Measurements from ENCODE around the gene SCN10A.

Gene SCN10A

DNA sequence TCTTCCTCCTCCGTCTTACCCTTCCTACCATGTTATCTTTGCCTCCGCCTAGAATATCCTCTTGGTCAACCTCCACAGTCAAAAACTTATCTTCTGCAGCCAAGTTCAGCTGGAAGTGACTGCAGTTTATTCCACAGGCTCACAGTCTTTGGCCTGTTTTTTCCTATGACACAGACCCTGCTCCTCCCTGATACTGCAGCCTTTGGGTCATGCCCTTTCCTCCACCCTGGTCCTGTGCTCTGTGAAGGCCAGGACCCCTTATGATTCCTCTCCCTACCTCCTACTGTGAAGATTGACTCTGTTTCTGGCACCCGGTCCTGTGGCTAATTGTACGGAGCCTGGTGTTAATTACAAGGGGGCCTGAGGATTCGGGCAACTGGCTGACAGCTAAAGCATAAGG, 117.3 kb downstream of the SCN10A start:
- Histone ChIP-seq H3K36me3 (ENCODE audit: insufficient read depth, low read length) (no peaks in the 10 kb centered on the region), H3K4me3 (ENCODE audit: low read depth, low read length) (no peak overlapping the region), H3K4me1 (ENCODE audit: control insufficient read depth, insufficient read depth, low read length, unreplicated experiment) (no peaks in the 10 kb centered on the region), H3K27me3 (ENCODE audit: insufficient read depth, low read length) (peaks cover 72% of the 10 kb centered on the region), H3K27ac (ENCODE audit: low read depth, low read length) (no peak overlapping the region), H2AFZ (ENCODE audit: low read length, unreplicated experiment) (no peak overlapping the region), H3K79me2 (ENCODE audit: control insufficient read depth, insufficient read depth, low read length, unreplicated experiment) (no peaks in the 10 kb centered on the region)

GRCh38 chr3:38698061-38698460, 118.0 kb downstream of the SCN10A start:
- H2AFZ ChIP-seq (ENCODE audit: low read length, unreplicated experiment) = no peak overlapping the region
- H3K4me3 ChIP-seq (ENCODE audit: low read depth, low read length) = no peak overlapping the region
- H3K27ac ChIP-seq (ENCODE audit: low read depth, low read length) = no peak overlapping the region
- no peaks in the 10 kb centered on the region for H3K79me2 ChIP-seq (ENCODE audit: control insufficient read depth, insufficient read depth, low read length, unreplicated experiment)
- no peaks in the 10 kb centered on the region for H3K36me3 ChIP-seq (ENCODE audit: insufficient read depth, low read length)
- H3K27me3 ChIP-seq (ENCODE audit: insufficient read depth, low read length) = peaks cover 65% of the 10 kb centered on the region
- H3K4me1 ChIP-seq (ENCODE audit: control insufficient read depth, insufficient read depth, low read length, unreplicated experiment) = no peaks in the 10 kb centered on the region

- no peak overlapping the region for H3K27ac ChIP-seq (ENCODE audit: low read depth, low read length)
- H2AFZ ChIP-seq (ENCODE audit: low read length, unreplicated experiment) = no peak overlapping the region
- peaks cover 44% of the 10 kb centered on the region for H3K27me3 ChIP-seq (ENCODE audit: insufficient read depth, low read length)
- H3K4me1 ChIP-seq (ENCODE audit: control insufficient read depth, insufficient read depth, low read length, unreplicated experiment) = no peaks in the 10 kb centered on the region
- H3K79me2 ChIP-seq (ENCODE audit: control insufficient read depth, insufficient read depth, low read length, unreplicated experiment) = no peaks in the 10 kb centered on the region
- H3K36me3 ChIP-seq (ENCODE audit: insufficient read depth, low read length) = no peaks in the 10 kb centered on the region
- H3K4me3 ChIP-seq (ENCODE audit: low read depth, low read length) = no peak overlapping the region
These were observed 120.0 kb downstream of the SCN10A start for GRCh38 chr3:38696034-38696433.

- H3K79me2 ChIP-seq (ENCODE audit: control insufficient read depth, insufficient read depth, low read length, unreplicated experiment) = no peaks in the 10 kb centered on the region
- no peak overlapping the region for H3K4me3 ChIP-seq (ENCODE audit: low read depth, low read length)
- no peaks in the 10 kb centered on the region for H3K4me1 ChIP-seq (ENCODE audit: control insufficient read depth, insufficient read depth, low read length, unreplicated experiment)
- H2AFZ ChIP-seq (ENCODE audit: low read length, unreplicated experiment) = no peak overlapping the region
- no peaks in the 10 kb centered on the region for H3K36me3 ChIP-seq (ENCODE audit: insufficient read depth, low read length)
- peaks cover 38% of the 10 kb centered on the region for H3K27me3 ChIP-seq (ENCODE audit: insufficient read depth, low read length)
- H3K27ac ChIP-seq (ENCODE audit: low read depth, low read length) = no peak overlapping the region
These were observed 125.8 kb downstream of the SCN10A start for GRCh38 chr3:38690185-38690584.

DNA sequence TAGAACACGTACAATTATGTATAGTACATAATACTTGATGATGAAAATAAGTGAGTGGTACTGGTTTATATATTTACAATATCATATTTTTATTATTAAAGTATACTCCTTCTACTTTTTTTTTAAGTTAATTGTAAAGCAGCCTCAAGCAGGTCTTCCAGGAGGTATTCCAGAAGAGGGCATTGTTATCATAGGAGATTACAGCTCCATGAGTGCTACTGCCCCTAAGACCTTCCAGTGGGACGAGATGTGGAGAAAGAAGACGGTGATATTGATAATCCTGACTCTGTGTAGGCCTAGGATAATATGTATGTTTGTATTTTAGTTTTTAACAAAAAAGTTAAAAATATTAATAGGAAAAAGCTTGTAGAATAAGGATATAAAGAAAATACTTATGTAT, 126.2 kb downstream of the SCN10A start:
- Histone ChIP-seq H3K27me3 (ENCODE audit: insufficient read depth, low read length) (peaks cover 39% of the 10 kb centered on the region), H3K4me1 (ENCODE audit: control insufficient read depth, insufficient read depth, low read length, unreplicated experiment) (no peaks in the 10 kb centered on the region), H3K4me3 (ENCODE audit: low read depth, low read length) (no peak overlapping the region), H3K36me3 (ENCODE audit: insufficient read depth, low read length) (no peaks in the 10 kb centered on the region), H3K79me2 (ENCODE audit: control insufficient read depth, insufficient read depth, low read length, unreplicated experiment) (no peaks in the 10 kb centered on the region), H3K27ac (ENCODE audit: low read depth, low read length) (no peak overlapping the region), H2AFZ (ENCODE audit: low read length, unreplicated experiment) (no peak overlapping the region)

- H2AFZ ChIP-seq (ENCODE audit: low read length, unreplicated experiment) = no peak overlapping the region
- H3K4me3 ChIP-seq (ENCODE audit: low read depth, low read length) = no peak overlapping the region
- no peak overlapping the region for H3K27ac ChIP-seq (ENCODE audit: low read depth, low read length)
- no peaks in the 10 kb centered on the region for H3K4me1 ChIP-seq (ENCODE audit: control insufficient read depth, insufficient read depth, low read length, unreplicated experiment)
- H3K27me3 ChIP-seq (ENCODE audit: insufficient read depth, low read length) = peaks cover 38% of the 10 kb centered on the region
- H3K36me3 ChIP-seq (ENCODE audit: insufficient read depth, low read length) = no peaks in the 10 kb centered on the region
- H3K79me2 ChIP-seq (ENCODE audit: control insufficient read depth, insufficient read depth, low read length, unreplicated experiment) = no peaks in the 10 kb centered on the region
These were observed 126.7 kb downstream of the SCN10A start for GRCh38 chr3:38689346-38689745.

DNA sequence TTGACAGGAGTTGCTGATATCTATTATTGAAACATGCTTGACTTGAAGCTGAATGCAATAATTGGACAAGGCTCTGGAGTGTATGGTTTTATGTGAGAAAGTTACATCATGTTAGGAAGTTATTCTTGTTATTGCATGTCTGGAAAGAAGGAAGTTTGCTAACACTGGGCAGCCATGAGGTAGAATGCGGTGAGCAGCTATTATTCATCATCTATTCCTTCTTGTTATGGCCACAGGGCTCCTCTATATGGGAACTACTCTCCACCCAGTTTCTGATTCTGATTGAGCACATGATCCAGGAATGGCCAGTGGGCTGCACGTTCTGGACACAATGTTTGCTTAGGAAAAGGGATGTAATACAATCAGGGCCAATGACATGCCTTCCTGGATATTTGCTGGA, 128.7 kb downstream of the SCN10A start:
- H3K79me2 ChIP-seq (ENCODE audit: control insufficient read depth, insufficient read depth, low read length, unreplicated experiment) = no peaks in the 10 kb centered on the region
- no peak overlapping the region for H2AFZ ChIP-seq (ENCODE audit: low read length, unreplicated experiment)
- H3K36me3 ChIP-seq (ENCODE audit: insufficient read depth, low read length) = no peaks in the 10 kb centered on the region
- no peaks in the 10 kb centered on the region for H3K4me1 ChIP-seq (ENCODE audit: control insufficient read depth, insufficient read depth, low read length, unreplicated experiment)
- H3K27ac ChIP-seq (ENCODE audit: low read depth, low read length) = no peak overlapping the region
- peaks cover 55% of the 10 kb centered on the region for H3K27me3 ChIP-seq (ENCODE audit: insufficient read depth, low read length)
- H3K4me3 ChIP-seq (ENCODE audit: low read depth, low read length) = no peak overlapping the region

DNA sequence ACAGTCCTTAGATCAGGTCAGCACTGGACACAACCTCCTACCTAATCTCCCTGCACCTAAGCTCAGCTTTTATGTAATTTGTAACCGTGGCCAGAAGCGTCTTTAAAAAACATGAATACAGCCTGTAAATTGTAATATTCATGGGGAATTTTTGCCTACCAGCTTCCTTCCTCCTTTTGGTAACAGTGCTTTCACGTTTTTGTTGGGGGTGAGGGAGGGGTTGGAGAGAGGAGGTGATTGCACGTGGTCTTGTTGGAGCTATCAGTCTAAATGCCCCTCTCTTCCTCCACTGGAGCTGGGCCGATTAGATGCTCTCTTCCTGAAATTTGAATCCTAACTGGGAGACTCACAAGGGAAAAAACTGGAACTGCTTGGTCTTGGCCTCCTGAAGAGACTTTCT, 131.5 kb downstream of the SCN10A start:
- no peaks in the 10 kb centered on the region for H3K4me1 ChIP-seq (ENCODE audit: control insufficient read depth, insufficient read depth, low read length, unreplicated experiment)
- H3K36me3 ChIP-seq (ENCODE audit: insufficient read depth, low read length) = no peaks in the 10 kb centered on the region
- H3K4me3 ChIP-seq (ENCODE audit: low read depth, low read length) = no peak overlapping the region
- H2AFZ ChIP-seq (ENCODE audit: low read length, unreplicated experiment) = no peak overlapping the region
- no peak overlapping the region for H3K27ac ChIP-seq (ENCODE audit: low read depth, low read length)
- peaks cover 81% of the 10 kb centered on the region for H3K27me3 ChIP-seq (ENCODE audit: insufficient read depth, low read length)
- no peaks in the 10 kb centered on the region for H3K79me2 ChIP-seq (ENCODE audit: control insufficient read depth, insufficient read depth, low read length, unreplicated experiment)

DNA sequence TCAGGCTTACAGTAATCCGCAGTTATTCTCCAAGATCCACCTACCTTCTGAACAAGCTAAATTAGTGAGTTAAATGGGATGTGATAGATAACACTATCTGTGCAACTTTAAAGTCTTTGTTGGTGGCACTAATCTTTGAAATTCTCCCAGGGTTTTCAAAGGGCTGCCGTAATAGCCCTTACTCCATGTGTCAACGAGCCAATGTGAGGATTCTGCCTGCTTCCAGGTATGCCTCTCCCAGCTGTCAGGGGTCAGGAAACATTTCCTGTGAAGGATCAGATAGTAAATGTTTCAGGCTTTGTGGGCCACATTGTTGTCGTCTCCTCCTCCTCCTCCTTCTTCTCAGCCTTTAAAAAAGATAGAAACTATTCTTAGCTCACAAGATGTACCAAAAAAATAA, 146.3 kb downstream of the SCN10A start:
- Histone ChIP-seq H3K27ac (ENCODE audit: low read depth, low read length) (no peak overlapping the region), H3K4me1 (ENCODE audit: control insufficient read depth, insufficient read depth, low read length, unreplicated experiment) (no peaks in the 10 kb centered on the region), H3K4me3 (ENCODE audit: low read depth, low read length) (no peak overlapping the region), H3K27me3 (ENCODE audit: insufficient read depth, low read length) (peaks cover 80% of the 10 kb centered on the region), H2AFZ (ENCODE audit: low read length, unreplicated experiment) (no peak overlapping the region), H3K36me3 (ENCODE audit: insufficient read depth, low read length) (no peaks in the 10 kb centered on the region), H3K79me2 (ENCODE audit: control insufficient read depth, insufficient read depth, low read length, unreplicated experiment) (no peaks in the 10 kb centered on the region)

DNA sequence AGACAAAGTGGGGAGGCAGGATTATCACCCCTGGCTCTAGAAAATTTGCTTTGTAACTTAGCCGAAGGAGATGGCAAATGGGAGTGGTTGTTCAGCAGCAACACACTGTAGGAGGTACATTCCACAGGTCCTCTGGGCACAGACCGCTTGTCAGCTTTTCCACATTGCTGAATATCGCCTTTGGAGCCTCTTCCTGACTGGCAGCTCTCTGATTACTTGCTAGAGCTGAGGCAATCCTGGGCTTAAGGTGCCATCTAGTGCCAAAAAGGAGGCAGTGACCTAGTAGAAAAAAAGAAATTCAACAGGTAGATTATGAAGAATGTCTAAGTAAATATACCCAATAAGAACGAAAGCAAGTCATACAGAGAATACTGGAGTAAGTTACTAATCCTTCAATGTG, 153.5 kb downstream of the SCN10A start:
- H3K27me3 ChIP-seq (ENCODE audit: insufficient read depth, low read length) = peaks cover 77% of the 10 kb centered on the region
- no peak overlapping the region for H3K27ac ChIP-seq (ENCODE audit: low read depth, low read length)
- H3K36me3 ChIP-seq (ENCODE audit: insufficient read depth, low read length) = no peaks in the 10 kb centered on the region
- H3K79me2 ChIP-seq (ENCODE audit: control insufficient read depth, insufficient read depth, low read length, unreplicated experiment) = no peaks in the 10 kb centered on the region
- no peak overlapping the region for H2AFZ ChIP-seq (ENCODE audit: low read length, unreplicated experiment)
- H3K4me1 ChIP-seq (ENCODE audit: control insufficient read depth, insufficient read depth, low read length, unreplicated experiment) = no peaks in the 10 kb centered on the region
- H3K4me3 ChIP-seq (ENCODE audit: low read depth, low read length) = no peak overlapping the region

GRCh38 chr3:38658841-38659240, 157.2 kb downstream of the SCN10A start:
- H3K27me3 ChIP-seq (ENCODE audit: insufficient read depth, low read length) = peaks cover 65% of the 10 kb centered on the region
- no peaks in the 10 kb centered on the region for H3K79me2 ChIP-seq (ENCODE audit: control insufficient read depth, insufficient read depth, low read length, unreplicated experiment)
- H3K4me1 ChIP-seq (ENCODE audit: control insufficient read depth, insufficient read depth, low read length, unreplicated experiment) = no peaks in the 10 kb centered on the region
- no peak overlapping the region for H3K27ac ChIP-seq (ENCODE audit: low read depth, low read length)
- H3K4me3 ChIP-seq (ENCODE audit: low read depth, low read length) = no peak overlapping the region
- H2AFZ ChIP-seq (ENCODE audit: low read length, unreplicated experiment) = no peak overlapping the region
- no peaks in the 10 kb centered on the region for H3K36me3 ChIP-seq (ENCODE audit: insufficient read depth, low read length)
